Uterus (tissue), 2 donors: ENCODE results near the gene FIZ1.

ENCODE experiments used
- CTCF ChIP-seq, 4 experiments: fragments of 200-600 bp in 2 of 4; fragments of 450-650 bp in 2 of 4; sonication (generic) in 2 of 4; IDR thresholded peaks; one replicate each; pipeline ENCODE4 v1.5.1; 2016 to 2019; ENCODE audit warnings: antibody characterized with exemption in 4 of 4, mild to moderate bottlenecking in 2 of 4, moderate library complexity in 1 of 4
- POLR2A ChIP-seq, 2 donors: fragments of 450-650 bp; IDR thresholded peaks; one replicate each; pipeline ENCODE4 v1.6.1; 2016; ENCODE audit warnings: antibody characterized with exemption in 2 of 2, mild to moderate bottlenecking in 1 of 2, moderate library complexity in 1 of 2

GRCh38 chr19:55611983-55612645 is 12.8 kb upstream of the FIZ1 start:
- TF ChIP-seq CTCF (IDR thresholded peaks at IDR 0.05) (no peak), POLR2A (IDR thresholded peaks at IDR 0.05) (no peak)
